CD4-positive, alpha-beta T cell treated with Interleukin-15 for 1 hour (primary cell): ENCODE data around the gene ZNF385B.

ENCODE experiments used
- DNase-seq: peaks from one replicate; pipeline ENCODE4 v3.0.0-alpha.2; 2020

The ZNF385B gene

DNA sequence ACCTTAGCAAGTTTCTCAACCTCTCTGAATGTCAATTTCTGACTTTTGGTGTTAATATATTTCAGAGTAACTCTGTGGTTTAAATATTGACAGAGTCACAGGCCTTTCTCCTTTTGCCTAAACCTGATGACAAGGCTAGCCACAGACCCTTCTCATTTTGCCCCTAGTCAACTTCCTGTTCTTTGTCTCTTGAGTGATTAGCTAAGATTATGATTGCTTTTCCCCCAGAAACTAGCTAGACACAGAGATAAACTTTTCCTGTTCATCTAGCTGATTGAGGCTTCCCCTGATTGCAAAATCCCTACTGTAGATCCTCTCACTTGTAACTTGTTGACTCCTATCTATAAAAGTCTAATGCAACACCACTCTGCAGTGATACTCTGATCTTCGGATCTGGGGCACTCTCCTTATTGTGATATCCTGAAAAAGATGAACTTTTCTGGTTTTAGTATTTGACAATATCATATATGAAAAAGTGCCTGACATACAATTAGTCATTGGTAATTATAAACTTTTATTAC is 241.4 kb downstream of the ZNF385B start:
- no peak for DNase-seq

GRCh38 chr2:179614121-179614520 is 247.3 kb downstream of the ZNF385B start:
- no peak for DNase-seq

GRCh38 chr2:179613701-179614100 is 247.7 kb downstream of the ZNF385B start:
- no peak for DNase-seq

- DNase-seq = no peak
Measured at GRCh38 chr2:179613299-179613651, 248.1 kb downstream of the ZNF385B start.

- no peak for DNase-seq
Measured at GRCh38 chr2:179612591-179613298, 248.7 kb downstream of the ZNF385B start.

- no peak for DNase-seq
Measured at GRCh38 chr2:179612108-179612507, 249.3 kb downstream of the ZNF385B start.

DNA sequence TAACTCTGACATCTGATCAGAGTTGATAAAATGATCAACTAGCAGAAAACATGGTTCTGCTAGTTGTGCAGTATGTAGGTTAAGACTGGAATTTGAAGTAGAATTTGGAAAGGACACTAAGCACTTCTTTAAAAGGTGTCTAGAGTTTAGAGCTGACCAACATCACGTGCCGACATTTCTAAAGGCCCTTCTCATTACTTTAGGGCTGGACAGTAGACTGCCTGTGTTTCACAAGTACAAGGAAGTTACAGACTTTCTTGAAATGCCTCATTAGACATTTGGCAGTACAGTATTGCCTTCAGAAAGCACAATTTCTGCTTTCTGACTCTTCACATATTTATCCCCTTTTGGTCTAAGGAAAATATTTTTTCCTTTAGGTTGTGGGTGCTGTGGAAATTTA is 255.3 kb downstream of the ZNF385B start:
- no peak for DNase-seq

- DNase-seq = no peak
Measured at GRCh38 chr2:179605341-179605740, 256.1 kb downstream of the ZNF385B start.

DNA sequence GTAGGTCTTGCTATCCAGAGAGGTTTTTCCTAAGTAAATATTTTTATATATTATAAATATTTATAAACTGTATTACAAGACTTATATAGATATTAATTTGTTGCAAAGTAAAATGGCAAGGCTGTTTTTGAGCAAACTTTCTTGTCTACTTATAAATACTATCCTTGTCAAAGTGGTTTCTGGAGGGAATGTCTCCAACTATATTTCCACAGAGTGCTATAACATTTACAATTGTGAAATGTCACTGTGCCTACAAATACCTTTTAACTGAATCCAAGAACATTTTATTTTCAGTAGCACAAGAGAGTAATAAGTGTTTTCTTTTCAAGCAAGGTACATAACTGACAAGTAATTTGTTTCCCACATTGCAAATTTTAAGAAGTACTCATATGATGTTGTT is 256.8 kb downstream of the ZNF385B start:
- no peak for DNase-seq

DNA sequence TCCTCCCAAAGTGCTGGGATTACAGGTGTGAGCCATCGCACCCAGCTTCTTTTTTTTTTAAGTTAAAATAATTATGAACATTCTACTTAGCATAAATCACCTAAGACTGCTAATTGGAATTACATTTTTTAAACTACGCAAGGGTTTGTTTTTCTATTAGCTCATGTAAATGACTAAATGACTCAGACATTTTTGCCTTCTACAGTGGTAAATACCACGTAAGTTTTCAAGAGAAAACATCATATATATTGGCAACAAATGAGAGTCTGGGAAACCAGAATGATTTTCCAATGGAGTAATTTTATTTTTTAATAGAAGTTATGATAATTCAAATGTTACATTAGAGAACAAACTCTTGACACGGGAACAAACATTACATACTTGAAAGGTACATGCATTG is 259.0 kb downstream of the ZNF385B start:
- no peak for DNase-seq

- no peak for DNase-seq
Measured at GRCh38 chr2:179596018-179596417, 265.4 kb downstream of the ZNF385B start.

- DNase-seq = no peak
Measured at GRCh38 chr2:179595284-179595683, 266.1 kb downstream of the ZNF385B start.

GRCh38 chr2:179594268-179595112 is 266.9 kb downstream of the ZNF385B start:
- DNase-seq = no peak

DNA sequence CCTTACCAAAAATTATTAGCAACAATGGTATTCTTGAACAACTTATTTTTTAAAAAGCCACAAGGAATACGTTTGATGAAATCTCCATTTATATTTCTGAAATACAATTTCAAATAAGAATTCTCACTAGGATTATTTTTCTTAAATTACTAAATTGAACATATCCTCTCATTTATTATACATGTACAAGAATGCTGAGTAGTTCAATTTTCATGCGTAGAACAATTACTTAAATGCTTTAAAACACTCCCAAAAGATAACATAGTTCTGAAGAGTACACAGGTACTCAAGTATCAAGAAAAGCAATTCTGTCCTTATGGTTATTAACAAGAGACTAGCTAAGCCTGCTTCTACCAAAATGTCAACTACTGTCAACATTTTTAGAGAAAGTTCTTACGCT is 268.1 kb downstream of the ZNF385B start:
- no peak for DNase-seq

GRCh38 chr2:179592167-179592936 is 269.1 kb downstream of the ZNF385B start:
- DNase-seq = no peak

- DNase-seq = no peak
Measured at GRCh38 chr2:179591690-179592089, 269.7 kb downstream of the ZNF385B start.

DNA sequence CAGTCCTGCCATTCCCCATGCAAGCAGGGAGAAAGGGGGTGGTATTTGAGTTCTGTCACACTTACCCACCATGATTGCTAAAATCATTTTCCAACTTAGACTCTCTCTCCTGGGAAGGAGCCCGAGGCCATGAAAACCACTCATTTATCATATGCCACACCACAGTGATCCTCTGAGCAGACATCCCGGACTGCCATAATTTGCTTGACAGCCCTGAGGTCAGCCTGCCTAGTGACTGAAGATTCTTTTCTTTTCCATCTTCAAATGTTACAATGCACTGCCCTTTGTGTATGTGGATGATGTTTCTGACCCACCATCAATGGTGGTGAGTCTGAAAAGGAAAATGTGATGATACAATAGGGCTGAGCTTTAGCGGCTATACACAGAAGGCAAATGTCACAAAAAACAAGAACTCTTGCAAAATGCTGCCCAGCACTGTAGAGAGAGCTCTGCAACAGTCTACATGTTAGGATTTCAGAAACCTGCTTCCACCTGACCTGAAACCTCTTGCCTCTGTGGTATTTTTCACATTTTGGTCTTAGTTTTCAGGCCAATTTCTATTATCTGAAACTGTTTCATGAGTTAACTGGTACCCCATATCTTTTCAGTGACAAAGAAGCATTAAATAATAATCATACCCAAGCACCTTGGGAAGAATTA is 272.8 kb downstream of the ZNF385B start:
- no peak for DNase-seq

- no peak for DNase-seq
Measured at GRCh38 chr2:179584760-179585159, 276.7 kb downstream of the ZNF385B start.

GRCh38 chr2:179581605-179582004 is 279.8 kb downstream of the ZNF385B start:
- DNase-seq = no peak

- DNase-seq = no peak
Measured at GRCh38 chr2:179580378-179581146, 280.9 kb downstream of the ZNF385B start.

- DNase-seq = no peak
Measured at GRCh38 chr2:179579800-179580199, 281.6 kb downstream of the ZNF385B start.
